Measurements from ENCODE around the gene TUBA1A.
"Not testable (repeated sequence)": the region's sequence is repeated elsewhere in the genome, so short reads cannot be mapped to it uniquely, and the experiment has no call there.

Gene TUBA1A

GRCh38 chr12:49200919-49201594 is 12.2 kb upstream of the TUBA1A start:
- no peak for DNase-seq (ENCODE audit: low read depth in 2 of 2)

DNA sequence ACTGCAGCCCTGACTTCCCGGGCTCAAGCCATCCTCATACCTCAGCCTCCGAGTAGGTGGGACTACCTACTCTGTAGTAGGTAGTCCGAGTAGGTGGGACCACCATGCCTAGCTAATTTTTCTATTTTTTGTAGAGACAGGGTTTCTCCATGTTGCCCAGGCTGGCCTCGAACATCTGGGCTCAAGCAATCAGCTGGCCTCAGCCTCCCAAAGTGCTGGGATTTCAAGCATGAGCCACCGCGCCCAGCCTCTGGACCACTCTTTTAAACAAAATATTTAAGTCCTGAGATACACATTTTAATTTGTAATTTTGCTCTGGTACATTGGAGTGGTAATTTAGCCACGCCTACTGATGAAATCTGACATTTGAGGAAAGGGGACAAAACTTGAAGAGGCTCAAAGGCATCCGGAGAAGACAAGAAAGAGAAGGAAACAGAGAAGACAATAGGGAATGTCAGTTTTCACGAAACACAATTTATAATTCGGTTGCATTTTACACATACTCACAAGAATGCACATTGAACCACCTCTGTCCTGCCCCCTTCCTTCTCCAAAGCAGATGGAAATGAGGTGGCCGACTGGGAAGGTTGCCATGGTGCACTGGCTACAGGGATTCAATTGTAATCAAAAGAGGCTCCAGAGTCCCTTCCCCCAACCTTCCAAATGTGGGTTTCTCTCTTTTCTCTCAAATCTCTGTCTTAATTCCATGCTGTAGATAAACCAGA is 9.7 kb upstream of the TUBA1A start:
- no peak for DNase-seq (ENCODE audit: low read depth in 2 of 2)

- no peak for DNase-seq (ENCODE audit: low read depth in 2 of 2)
Measured at GRCh38 chr12:49197256-49197655, 8.4 kb upstream of the TUBA1A start.

DNA sequence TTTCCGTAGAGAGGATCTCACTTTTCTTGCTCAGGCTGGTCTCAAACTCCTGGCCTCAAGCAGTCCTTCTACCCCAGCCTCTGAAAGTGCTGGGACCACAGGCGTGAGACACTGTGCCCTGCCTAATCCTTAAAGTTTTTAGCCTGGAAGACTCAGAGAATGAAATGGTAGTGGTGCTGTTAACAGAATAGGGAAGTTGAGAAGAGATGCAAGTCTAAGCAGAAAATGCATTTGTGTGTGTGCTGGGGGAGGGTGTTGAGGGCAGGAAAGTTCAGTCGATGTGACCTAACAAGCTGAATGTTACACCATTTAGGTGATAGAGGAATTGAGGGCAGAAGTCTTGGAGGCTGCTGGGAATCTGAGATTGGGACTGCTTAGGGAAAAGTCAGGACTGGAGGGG is 6.9 kb upstream of the TUBA1A start:
- DNase-seq (ENCODE audit: low read depth in 2 of 2): no peak

DNA sequence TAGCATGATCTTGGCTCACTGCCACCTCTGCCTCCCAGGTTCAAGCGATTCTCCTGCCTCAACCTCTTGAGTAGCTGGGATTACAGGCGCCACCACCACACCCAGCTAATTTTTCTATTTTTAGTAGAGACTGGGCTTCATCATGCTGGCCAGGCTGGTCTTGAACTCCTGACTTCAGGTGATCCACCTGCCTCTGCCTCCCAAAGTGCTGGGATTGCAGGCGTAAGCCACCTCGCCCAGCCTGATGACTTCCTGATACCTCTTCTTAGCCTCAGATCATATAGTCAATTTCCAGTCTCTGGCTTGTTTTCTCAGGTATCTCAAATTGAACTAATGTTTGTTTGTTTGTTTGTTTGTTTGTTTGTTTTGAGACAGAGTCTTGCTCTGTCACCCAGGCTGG is 4.9 kb upstream of the TUBA1A start:
- not testable (repeated sequence) for DNase-seq (ENCODE audit: low read depth in 2 of 2)

DNA sequence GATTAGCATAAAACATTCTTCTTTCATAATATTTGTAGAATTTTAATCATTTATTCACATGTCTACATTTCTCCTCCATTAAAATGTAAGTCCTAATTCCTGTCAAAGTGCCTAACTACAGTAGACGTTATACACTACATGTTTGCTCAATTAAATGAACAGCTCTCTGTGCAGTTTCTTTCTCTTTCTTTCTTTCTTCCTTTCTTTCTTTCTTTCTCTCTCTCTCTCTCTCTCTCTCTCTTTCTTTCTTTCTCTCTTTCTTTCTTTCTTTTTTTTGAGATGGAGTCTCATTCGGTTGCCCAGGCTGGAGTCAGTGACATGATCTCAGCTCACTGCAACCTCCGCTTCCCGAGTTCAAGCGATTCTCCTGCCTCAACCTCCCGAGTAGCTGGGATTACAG is 2.6 kb upstream of the TUBA1A start:
- DNase-seq (ENCODE audit: low read depth in 2 of 2): not testable (repeated sequence)

DNA sequence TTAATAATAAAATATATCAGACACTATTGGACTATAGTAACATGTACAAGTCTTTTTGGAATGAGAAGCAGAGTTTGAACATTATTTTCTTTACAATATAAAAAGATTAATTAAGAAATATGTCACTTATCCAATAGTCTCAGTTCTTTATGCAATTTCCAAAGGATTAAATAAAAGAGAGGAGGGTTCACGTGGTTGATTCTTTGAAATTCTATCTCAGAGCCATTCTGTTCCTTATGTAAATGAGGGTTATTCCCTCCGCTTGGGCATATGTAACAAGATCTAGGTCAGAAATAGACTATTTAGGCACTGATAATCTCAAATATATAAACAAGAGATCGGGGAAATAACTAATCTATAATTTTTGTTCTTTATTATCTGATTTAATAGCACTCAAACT is 2.1 kb upstream of the TUBA1A start:
- DNase-seq (ENCODE audit: low read depth in 2 of 2): no peak

GRCh38 chr12:49189731-49190716 is 1.1 kb upstream of the TUBA1A start:
- DNase-seq (ENCODE audit: low read depth in 2 of 2): no peak

DNA sequence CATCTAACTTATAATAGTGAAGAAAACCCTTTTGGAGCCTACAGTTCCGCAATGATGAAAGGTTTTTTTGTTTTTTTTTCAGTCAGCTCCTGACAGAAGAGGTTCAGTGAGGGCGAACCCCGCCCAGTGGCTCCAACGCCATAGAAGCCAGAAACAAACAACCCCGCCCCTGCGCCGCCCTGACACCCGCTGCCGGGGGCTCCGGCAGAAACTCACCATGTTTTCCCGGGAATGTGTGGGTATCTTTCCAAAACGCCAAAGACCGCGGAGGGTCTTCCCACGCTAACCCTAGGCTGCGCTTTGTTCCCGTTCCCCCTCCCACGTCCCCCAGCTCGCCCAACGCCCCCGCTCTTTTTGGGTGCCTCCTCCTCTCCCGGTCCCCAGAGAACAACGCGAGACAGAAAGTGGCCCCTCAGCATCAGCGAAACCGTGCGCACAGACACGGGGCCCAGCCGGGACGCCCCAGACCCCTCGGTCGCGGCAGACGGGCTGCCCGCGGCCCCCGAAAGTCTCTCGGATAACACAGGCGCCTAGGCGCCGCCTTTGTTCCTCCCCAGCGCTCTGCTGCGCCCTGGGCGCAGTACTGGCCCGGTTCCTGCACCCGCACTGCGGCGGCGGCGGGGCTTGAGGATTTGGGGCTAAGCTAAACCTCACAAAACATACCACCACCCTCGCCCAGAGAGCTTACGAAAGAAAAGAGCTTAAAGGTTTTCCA is 522 bp downstream of the TUBA1A start:
- peak; percentile 46 to 70 for DNase-seq (ENCODE audit: low read depth in 2 of 2)

- DNase-seq (ENCODE audit: low read depth in 2 of 2): no peak
Measured at GRCh38 chr12:49187184-49187583, 1.7 kb downstream of the TUBA1A start.

- DNase-seq (ENCODE audit: low read depth in 2 of 2): not testable (repeated sequence)
Measured at GRCh38 chr12:49186307-49186706, 2.6 kb downstream of the TUBA1A start.

DNA sequence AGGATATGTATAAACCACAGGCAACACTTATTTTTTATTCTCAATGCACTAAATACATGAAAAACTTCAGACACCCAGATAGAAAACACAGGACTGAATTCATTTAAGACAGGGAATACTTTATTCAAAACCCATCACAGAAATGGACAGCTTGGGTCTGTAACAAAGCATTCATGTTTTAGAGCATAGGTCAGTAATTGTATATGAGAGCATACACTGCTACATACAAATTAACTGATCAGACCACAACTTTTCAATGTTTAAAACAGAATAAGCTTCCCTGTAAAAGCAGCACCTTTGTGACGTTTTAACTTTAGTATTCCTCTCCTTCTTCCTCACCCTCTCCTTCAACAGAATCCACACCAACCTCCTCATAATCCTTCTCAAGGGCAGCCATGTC is 4.2 kb downstream of the TUBA1A start:
- DNase-seq (ENCODE audit: low read depth in 2 of 2): not testable (repeated sequence)

DNA sequence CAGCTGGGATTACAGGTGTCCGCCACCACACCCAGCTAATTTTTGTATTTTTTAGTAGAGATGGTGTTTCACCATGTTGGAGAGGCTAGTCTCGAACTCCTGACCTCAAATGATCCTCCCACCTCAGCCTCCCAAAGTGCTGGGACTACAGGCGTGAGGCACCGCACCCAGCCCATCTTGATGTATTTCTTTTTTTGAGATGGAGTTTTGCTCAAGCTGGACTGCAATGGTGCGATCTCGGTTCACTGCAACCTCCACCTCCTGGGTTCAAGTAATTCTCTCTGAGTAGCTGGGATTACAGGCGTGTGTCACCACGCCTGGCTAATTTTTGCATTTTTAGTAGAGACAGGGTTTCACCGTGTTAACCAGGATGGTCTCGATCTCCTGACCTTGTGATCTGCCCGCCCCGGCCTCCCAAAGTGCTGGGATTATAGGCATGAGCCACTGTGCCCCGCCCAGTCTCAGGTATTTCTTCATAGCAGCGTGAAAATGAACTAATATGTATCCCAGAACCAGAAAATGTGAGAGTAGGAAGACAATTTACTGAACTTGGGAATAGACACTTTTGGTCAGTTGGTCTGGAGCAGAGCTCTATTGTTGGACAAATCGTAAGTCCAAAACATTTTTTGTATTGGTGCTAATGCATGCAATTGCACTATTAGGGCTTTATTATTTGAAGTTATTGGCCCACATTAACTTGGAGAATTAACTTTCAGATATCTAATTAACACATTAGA is 5.5 kb downstream of the TUBA1A start:
- not testable (repeated sequence) for DNase-seq (ENCODE audit: low read depth in 2 of 2)

DNA sequence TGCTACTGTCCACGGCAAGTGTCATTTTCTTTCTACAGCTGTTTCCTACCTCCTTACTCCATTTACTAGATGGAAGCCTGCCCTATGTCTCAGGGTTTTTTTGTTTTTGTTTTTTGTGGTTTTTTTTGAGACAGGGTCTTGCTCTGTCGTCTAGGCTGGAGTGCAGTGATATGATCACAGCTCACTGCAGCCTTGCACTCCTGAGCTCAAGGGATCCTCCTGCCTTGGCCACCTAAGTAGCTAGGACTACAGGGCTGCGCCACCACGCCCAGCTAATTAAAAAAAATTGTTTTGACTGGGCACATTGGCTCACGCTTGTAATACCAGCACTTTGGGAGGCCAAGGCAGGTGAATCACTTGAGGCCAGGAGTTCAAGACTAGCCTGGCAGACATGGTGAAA is 14.7 kb downstream of the TUBA1A start:
- no peak for DNase-seq (ENCODE audit: low read depth in 2 of 2)

GRCh38 chr12:49170924-49171323 is 18.0 kb downstream of the TUBA1A start:
- DNase-seq (ENCODE audit: low read depth in 2 of 2): no peak

DNA sequence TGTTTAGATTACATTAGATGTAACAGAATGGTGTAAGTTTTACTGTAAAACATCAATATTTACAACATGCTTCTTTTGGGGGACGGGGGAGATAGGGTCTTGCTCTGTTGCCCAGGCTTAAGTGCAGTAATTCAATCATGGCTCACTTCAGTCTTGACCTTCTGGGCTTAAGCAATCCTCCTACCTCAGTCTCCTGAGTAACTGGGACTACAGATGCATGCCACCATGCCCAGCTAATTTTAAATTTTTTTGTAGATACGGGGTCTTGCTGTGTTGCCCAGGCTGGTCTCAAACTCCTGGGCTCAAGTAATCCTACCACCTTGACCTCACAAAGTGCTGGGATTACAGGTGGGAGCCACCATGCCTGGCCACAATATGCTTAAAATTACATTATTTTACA is 23.8 kb downstream of the TUBA1A start:
- no peak for DNase-seq (ENCODE audit: low read depth in 2 of 2)

GRCh38 chr12:49161901-49162300 is 27.0 kb downstream of the TUBA1A start:
- not testable (repeated sequence) for DNase-seq (ENCODE audit: low read depth in 2 of 2)

DNA sequence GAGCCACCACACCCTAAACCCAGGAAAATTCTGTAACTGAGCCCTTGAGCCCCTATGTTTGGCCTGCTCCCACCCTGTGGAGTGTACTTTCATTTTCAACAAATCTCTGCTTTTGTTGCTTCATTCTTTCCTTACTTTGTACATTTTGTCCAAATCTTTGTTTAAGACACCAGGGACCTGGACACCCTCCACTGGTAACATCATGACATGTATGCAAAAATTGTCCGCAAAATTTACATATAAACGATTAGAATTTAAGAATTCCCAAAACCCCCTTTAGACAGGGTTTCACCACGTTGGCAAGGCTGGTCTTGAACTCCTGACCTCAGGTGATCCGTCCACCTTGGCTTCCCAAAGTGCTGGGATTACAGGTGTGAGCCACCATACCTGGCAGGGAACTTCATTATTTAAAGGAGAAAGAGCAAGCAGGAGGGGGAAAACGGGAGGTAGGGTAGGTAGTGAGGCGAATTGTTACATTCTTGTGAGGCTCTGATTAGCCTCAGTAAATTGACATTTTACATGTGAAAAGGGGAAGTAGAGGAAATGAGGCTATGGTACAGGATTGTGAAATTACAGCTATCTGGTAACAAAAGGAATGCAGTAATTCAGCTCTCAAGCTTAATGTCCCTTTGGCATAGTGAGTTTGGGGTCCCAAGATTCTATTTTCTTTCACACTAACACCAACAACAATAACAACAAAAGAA is 27.6 kb downstream of the TUBA1A start:
- DNase-seq (ENCODE audit: low read depth in 2 of 2): no peak

- no peak for DNase-seq (ENCODE audit: low read depth in 2 of 2)
Measured at GRCh38 chr12:49160399-49160798, 28.5 kb downstream of the TUBA1A start.

DNA sequence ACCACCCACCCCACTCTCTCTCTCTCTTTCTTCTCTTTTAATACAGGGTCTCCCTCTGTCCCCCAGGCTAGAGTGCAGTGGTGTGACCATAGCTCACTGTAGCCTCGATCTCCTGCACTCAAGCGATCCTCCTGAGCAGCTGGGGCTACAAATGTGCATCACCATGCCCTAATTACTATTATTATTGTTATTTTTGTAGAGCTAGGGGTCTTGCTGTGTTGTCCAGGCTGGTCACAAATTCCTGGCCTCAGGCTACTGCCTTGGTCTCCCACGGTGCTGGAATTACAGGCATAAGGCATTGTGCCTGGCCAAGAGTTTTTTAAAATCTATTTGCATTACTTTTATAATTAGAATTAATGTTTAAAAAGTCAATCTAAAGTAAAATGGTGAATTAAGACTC is 34.7 kb downstream of the TUBA1A start:
- DNase-seq (ENCODE audit: low read depth in 2 of 2): no peak
